Measurements from ENCODE around the gene MRPS6.

The MRPS6 gene

DNA sequence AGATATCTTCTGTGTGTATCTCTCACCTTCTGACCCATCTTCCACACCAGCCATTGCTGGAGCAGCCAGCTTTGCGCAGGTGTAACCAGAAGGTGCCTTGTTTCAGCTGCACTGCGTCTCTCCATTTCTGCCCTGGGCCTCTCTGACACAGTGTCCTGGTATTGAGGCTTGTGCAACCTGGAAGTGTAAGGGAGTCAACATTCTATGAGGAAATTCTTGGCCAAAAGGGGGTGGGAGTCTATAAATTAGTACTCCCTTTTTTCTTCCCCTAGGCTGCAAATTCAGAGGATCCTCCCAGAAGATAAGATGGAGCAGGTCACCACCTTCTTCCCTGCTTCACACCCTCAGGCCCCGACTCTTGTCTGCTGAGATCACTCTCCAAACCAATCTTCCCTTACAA, 109.1 kb downstream of the MRPS6 start:
- no peak for DNase-seq

DNA sequence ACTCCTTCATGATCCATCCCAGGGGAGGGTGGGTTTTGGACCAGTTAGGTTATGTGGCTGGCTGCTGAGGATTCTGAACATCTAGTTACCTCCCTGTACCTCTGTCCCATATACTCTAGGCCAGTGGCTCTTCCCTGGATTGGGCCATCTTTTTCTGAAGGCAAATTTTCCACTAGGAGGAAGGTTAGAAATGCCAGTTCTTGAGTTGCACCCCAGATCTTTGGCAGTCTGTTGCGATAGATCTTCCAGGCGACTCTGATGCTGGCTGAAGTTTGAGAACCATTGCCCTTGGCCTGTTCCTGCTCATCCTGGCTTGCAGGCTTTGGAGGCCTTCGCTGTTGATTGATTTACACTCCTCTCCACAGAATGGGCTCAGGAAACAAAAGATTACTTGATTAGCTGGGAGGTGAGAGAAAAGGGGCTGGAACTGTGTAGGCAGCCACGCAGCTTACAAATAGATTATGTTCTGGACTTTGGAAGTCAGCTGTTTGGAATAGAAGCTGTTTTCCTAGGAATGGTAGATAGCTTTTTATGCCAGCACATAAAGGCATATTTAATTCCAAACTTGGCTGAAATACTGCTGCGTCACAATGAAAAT, 110.1 kb downstream of the MRPS6 start:
- DNase-seq, result no peak

DNA sequence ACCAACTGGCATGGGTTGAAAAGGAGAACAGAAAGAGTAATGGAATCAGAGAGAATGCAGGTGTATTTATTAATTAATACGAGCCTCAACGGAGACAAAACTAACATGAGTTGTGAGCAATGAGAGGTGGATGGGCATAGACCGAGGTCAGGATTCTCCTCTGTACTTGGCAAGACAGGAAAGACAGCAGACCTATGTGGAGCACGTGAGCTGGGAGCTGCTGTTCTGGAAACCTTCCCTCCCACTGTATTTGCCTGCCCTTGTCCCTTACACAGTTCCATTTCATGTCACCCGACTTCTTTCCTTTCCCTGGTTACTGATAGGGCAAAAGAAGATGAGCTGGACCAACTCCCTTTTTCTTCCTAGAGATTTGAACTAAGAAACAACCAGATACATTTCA, 110.9 kb downstream of the MRPS6 start:
- no peak for DNase-seq

DNA sequence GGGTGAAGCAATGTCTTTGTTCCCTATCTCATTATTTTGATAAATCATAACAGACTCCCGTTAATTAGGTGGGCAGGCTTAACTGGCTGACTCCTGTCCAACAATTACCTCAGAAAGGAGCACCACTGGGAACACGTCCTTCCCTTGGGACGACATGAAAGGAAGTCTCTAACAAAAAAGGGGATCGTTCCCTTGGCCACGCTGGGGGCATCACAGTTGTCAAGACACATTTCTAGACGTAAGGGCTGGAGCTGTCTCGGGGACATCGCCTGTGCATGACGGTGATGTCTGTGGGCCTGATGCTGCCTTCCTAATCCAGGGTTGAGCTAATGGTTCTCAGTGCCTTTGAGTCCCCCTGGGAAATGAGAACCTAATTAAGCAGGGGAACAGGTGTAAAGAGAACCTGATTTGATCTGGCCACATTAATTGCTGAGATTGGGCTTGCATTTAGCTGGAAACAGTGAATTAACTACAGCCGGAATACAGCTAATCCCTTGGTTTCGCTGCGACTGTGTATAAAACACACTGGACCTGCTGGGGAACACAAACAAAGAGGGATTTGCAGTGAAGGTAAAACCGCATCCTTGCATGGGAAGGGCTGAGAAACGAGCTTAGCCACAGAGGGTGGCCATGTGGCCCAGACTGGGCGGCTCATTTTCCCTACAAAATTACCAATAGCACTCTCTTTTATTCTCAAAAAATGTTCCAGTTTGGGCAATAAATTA, 111.8 kb downstream of the MRPS6 start:
- DNase-seq, result no peak

DNA sequence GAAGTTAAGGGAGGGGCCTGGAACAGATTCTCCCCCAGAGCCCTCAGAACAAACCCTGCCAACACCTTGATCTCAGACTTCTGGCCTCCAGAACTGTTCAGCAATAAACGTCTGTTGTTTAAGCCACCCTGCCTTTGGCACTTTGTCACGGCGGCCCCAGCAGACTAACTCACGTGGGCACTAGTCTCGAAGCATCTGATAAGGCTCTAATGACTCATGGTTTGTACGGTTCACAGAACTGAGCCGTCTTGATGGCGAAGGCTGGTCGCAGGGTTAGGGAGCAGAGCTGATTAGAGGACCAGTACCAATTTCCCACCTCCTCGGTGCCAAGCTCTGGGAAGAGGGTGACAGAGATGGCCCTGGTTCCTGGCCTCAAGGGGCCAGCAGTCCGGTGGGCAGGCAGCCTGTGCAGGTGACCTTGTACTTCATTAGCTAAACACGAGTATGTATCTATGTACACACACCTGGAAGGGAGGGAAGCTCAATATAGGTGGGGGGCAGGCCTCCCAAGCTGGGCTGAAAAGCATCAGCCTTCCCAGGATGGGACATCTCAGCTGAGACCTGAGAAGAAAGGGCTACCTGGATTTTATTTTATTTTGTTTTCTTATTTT, 112.8 kb downstream of the MRPS6 start:
- DNase-seq, result no peak

DNA sequence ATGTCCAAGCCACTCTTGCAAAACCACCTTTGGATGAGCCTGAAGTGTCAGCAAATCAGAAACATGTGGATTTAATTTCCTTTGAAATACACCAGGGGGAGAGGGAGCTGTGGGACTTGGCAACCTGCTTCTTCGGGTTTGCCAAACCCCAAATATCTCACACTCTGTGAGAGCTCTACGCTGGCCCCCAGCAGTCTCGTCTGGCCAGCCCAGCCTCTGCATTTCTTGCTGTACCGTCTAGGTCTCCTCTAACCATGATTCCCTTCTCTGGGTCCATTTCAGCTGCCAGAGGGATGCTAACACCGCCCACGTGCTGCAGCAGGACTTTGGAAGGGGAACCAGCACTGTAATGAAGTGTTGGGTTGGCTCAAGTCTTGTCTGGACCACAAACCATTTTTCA, 114.6 kb downstream of the MRPS6 start:
- DNase-seq, result no peak

DNA sequence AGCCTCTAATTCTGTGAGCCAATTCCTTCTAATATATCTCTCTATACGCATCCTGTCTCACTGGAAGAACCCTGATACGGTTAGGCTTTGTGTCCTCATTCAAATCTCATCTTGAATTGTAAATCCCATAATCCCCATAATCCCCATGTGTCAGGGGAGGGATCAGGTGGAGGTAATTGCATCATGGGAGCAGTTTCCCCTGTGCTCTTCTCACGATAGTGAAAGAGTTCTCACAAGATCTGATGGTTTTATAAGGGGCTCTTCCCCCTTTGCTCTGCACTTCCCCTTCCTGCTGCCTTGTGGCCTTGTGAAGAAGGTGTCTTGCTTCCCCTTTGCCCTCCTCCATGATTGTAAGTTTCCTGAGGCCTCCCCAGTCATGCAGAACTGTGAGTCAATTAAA, 116.1 kb downstream of the MRPS6 start:
- no peak for DNase-seq

DNA sequence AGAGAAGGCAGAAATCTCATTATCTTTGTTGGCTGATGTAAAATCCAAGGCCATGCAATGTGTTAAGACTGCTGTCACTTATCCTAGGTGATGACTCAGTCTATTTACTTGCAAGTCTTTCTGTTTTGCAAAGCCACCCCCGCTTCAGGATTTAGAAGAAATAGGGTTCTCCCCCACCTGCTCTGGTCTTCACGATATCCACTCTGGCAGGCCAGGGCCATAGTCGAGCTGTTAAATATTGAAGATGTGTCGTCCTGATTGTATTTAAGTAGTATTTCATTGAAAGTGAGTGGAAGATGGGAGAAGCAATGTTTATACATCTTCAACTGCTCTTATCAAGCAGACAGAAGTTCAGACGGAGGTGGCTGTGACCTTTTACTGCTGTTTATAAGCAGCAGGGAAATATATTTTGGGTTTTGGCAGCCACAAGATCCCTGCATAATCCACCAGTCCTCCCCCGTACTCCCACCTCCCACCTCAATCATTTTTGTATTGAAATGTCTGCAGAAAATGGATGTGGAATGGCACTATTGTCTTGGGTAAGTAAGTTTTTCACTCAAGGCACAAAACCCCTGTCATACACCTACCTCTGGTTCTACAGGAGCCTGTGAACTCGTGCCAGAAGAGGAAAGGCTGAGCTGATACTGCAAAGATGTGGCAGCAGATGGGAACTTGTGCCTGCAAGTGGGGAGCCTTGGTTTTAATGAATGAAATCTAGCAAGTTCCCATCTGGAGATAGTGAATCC, 117.4 kb downstream of the MRPS6 start:
- DNase-seq, result no peak

DNA sequence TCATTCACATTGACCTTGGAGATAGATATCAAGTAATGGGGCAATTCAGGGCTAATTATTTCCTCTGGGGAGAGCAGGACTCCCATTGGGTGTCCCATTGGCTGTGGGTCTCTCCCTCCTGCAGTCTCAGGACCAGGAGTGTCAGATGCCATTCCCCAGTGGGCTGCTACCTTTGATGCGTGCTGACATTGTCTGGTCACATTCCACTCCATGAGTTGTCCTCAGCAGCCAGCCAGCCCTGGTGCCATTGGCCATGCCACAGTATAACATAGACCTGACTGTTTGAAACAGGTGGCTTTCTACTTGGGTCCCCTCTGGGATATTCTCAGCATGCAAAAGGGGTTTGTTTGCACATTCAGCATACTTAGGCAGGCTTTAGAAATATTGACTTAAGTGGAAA, 118.5 kb downstream of the MRPS6 start:
- DNase-seq, result no peak
